ENCODE results near the gene MAP7.
"Not testable (repeated sequence)": the region's sequence is repeated elsewhere in the genome, so short reads cannot be mapped to it uniquely, and the experiment has no call there.

Gene MAP7

GRCh38 chr6:136464874-136465273 lies 85.3 kb downstream of the MAP7 start:
- DNase-seq, result no peak

GRCh38 chr6:136464148-136464547 lies 86.1 kb downstream of the MAP7 start:
- DNase-seq, result no peak

GRCh38 chr6:136463743-136464142 lies 86.5 kb downstream of the MAP7 start:
- DNase-seq, result no peak

GRCh38 chr6:136446579-136447187 lies 103.5 kb downstream of the MAP7 start:
- DNase-seq, result no peak

GRCh38 chr6:136446145-136446544 lies 104.1 kb downstream of the MAP7 start:
- no peak for DNase-seq

- DNase-seq, result no peak
Measured at GRCh38 chr6:136445063-136445462, 105.2 kb downstream of the MAP7 start.

GRCh38 chr6:136440203-136440602 lies 110.0 kb downstream of the MAP7 start:
- DNase-seq, result no peak

GRCh38 chr6:136439514-136440190 lies 110.6 kb downstream of the MAP7 start:
- DNase-seq, result no peak

GRCh38 chr6:136438441-136438840 lies 111.8 kb downstream of the MAP7 start:
- DNase-seq, result no peak

GRCh38 chr6:136437246-136437645 lies 113.0 kb downstream of the MAP7 start:
- DNase-seq, result no peak

- DNase-seq, result no peak
Measured at GRCh38 chr6:136435101-136435500, 115.1 kb downstream of the MAP7 start.

- DNase-seq, result not testable (repeated sequence)
Measured at GRCh38 chr6:136431306-136431705, 118.9 kb downstream of the MAP7 start.

GRCh38 chr6:136429264-136430065 lies 120.8 kb downstream of the MAP7 start:
- DNase-seq, result no peak

GRCh38 chr6:136427378-136427717 lies 122.9 kb downstream of the MAP7 start:
- no peak for DNase-seq

GRCh38 chr6:136426627-136427377 lies 123.4 kb downstream of the MAP7 start:
- no peak for DNase-seq

GRCh38 chr6:136425793-136426192 lies 124.4 kb downstream of the MAP7 start:
- no peak for DNase-seq

- DNase-seq, result no peak
Measured at GRCh38 chr6:136424901-136425300, 125.3 kb downstream of the MAP7 start.

- no peak for DNase-seq
Measured at GRCh38 chr6:136424450-136424849, 125.8 kb downstream of the MAP7 start.

- no peak for DNase-seq
Measured at GRCh38 chr6:136421537-136422158, 128.6 kb downstream of the MAP7 start.

GRCh38 chr6:136420853-136421252 lies 129.4 kb downstream of the MAP7 start:
- DNase-seq, result no peak

- peak in 1 of 2 donors; percentile 23 for DNase-seq
Measured at GRCh38 chr6:136415351-136416007, 134.7 kb downstream of the MAP7 start.

GRCh38 chr6:136412410-136412809 lies 137.8 kb downstream of the MAP7 start:
- no peak for DNase-seq

All from CD4-positive, alpha-beta T cell treated with Interferon alpha-2 for 1 hour (primary cell).